ENCODE data around the gene IRGM. TPM values are rescaled to one million over a fixed set of nuclear protein-coding genes. Genes with fewer than 3 reads are reported as not detected.
"Not testable (repeated sequence)": the region's sequence is repeated elsewhere in the genome, so short reads cannot be mapped to it uniquely, and the experiment has no call there.

IRGM gene
- 0.29 TPM for total RNA-seq

DNA sequence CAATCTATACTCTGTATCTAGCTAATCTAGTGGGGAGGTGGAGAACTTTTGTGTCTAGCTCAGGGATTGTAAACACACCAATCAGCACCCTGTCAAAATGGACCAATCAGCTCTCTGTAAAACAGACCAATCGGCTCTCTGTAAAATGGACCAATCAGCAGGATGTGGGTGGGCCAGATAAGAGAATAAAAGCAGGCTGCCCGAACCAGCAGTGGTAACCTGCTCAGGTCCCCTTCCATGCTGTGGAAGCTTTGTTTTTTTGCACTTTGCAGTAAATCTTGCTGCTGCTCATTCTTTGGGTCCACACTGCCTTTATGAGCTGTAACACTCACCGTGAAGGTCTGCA is at the start of gene IRGM:
TSS of gene IRGM (plus strand) at position 214 of the 346 bp plus-strand sequence. CDS start 1,603 bp downstream, outside the sequence.
- not testable (repeated sequence) for DNase-seq (ENCODE audit: low spot score)

DNA sequence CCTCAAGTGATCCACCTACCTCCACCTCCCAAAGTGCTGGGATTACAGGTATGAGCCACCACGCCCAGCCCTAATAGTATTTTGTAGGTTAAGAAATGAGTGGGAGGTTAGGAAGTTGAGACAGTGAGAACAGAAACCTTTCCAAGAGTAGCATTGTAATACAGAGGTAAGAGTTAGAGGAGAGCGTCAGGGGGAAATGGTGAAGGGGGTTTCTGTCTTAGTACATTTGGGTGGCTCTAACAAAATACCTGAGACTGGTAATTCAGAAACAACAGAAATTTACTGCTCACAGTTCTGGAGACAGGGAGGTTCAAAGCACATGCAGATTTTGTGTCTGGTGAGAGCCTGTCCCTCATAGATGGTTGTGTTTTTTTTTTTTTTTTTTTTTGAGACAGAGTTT is 48.9 kb upstream of the IRGM start:
- no peak for DNase-seq (ENCODE audit: low spot score)

GRCh38 chr5:150801117-150801927 is 45.0 kb upstream of the IRGM start:
- DNase-seq (ENCODE audit: low spot score), result peak; percentile 34

DNA sequence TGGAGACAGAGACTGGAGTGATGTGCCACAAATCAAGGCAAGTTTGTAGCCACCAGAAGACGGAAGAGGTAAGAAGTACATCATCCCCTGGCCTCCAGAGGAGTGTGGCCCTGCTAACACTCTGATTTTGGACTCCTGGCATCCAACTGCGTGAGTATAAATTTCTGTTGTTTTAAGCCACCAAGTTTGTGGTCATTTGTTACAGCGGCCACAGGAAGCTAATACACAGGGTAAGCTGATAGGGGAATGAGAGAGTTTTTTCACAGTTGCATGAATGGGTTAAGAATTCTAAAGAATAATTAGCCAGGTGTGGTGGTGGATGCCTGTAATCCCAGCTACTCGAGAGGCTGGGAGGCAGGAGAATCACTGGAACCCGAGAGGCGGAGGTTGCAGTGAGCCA is 41.9 kb upstream of the IRGM start:
- no peak for DNase-seq (ENCODE audit: low spot score)

DNA sequence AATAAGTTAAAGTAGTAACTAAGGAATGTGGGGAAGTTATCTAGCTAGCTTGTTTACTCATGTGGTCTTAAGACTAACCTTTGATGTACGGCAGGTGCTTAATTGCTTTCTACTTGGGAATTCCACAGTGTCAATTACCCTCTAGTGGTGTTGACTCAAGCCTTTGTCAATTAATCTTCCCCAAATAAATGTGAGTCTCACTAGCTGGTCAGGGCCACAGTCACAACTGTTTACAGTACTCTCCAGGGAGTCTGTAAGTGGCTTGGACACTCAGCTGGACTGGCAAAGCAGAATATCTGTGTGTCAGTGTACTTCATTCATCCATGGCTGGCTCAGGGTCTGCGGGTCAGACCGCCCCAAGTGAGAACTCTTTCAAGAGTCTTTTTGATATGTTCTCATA is 37.0 kb upstream of the IRGM start:
- no peak for DNase-seq (ENCODE audit: low spot score)

GRCh38 chr5:150815010-150815409 is 31.3 kb upstream of the IRGM start:
- DNase-seq (ENCODE audit: low spot score), result no peak

GRCh38 chr5:150816946-150817345 is 29.4 kb upstream of the IRGM start:
- DNase-seq (ENCODE audit: low spot score), result no peak

DNA sequence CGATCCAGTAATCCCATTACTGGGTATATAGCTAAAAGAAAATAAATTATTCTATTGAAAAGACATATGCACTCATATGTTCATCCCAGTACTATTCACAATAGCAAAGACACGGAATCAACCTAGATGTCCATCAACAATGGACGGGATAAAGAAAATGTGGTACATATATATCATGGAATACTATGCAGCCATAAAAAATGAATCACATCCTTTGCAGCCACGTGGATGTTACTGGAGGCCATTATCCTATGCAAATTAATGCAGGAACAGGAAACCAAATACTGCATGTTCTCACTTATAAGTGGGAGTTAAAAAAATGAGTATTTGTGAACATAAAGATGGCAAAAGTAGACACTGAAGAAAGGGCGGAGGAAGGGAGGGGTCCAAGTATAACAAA is 16.6 kb upstream of the IRGM start:
- DNase-seq (ENCODE audit: low spot score), result no peak

- not testable (repeated sequence) for DNase-seq (ENCODE audit: low spot score)
These were observed 14.5 kb upstream of the IRGM start for GRCh38 chr5:150831821-150832220.

DNA sequence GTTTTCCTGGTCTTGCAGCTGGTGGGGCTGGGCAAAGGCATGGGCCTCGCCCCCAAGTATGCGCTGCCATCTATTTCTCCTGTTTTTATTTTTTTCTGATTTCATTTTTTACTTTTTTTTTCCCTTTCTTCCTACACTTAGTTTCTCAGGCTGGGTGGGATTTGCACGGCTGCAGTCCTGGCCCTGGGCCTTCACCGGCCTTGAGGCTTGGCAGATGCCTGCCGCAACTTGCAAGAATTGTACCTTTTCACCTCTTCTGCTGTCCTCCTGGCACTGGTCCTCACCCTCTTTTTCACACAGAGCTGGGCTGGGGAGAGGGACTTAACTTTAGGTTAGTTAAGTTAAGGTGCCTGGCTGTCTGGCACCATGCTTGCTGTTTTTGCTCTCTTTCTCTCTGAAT is 10.3 kb upstream of the IRGM start:
- DNase-seq (ENCODE audit: low spot score), result no peak

DNA sequence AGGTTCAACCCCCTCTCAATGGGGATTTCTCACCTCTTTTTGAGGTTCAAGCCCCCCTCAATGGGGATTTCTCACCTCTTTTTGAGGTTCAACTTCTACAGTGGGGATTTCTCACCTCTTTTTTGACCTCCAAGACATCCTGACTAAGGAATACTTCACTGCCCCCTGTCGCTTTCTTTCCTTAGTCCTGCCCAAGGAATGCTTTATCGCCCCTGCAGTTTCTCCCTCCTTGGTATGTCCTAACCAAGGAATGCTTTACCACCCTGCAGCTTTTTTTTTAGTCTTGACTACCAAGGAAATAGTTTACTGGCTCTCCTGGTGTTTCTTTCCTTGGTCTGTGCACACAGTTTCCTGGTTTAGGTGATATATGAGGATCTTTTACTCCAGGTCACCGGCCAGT is 9.6 kb upstream of the IRGM start:
- DNase-seq (ENCODE audit: low spot score), result no peak

- not testable (repeated sequence) for DNase-seq (ENCODE audit: low spot score)
These were observed 999 bp upstream of the IRGM start for GRCh38 chr5:150845185-150845859.

- peak; percentile 71 for DNase-seq (ENCODE audit: low spot score)
These were observed 473 bp downstream of the IRGM start for GRCh38 chr5:150846654-150847333.

- no peak for DNase-seq (ENCODE audit: low spot score)
These were observed 994 bp downstream of the IRGM start for GRCh38 chr5:150847334-150847695.

- no peak for DNase-seq (ENCODE audit: low spot score)
These were observed 1.9 kb downstream of the IRGM start for GRCh38 chr5:150848271-150848670.

- no peak for DNase-seq (ENCODE audit: low spot score)
These were observed 4.7 kb downstream of the IRGM start for GRCh38 chr5:150851039-150851438.

- DNase-seq (ENCODE audit: low spot score), result no peak
These were observed 7.2 kb downstream of the IRGM start for GRCh38 chr5:150853561-150853960.

- DNase-seq (ENCODE audit: low spot score), result not testable (repeated sequence)
These were observed 10.4 kb downstream of the IRGM start for GRCh38 chr5:150856700-150857099.

DNA sequence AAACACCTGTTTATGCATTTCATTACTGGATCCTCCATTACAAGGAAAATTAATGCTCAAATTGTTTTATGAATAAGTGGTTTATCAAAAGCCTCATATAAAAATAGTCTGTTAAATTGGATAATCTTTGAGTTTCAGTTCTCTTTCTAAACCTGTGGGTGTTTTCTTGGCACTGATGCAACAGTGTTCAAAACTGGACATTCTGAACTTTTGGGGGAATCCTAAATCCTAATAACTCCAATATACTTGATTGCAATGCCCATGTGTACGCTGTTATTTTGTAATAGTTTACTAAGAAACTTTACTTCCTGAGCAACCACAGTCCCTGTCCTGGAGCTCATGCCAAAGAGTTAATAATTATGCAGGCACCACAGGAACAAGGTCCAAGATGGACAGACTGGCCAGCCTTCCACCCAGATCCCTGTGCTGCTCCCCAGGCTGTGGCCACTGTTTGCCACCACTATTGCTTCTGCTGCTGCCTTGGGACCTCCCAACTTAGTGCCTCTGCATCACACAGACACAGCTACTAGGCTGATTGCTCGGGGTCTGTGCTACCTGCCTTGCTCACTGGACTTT is 14.0 kb downstream of the IRGM start:
- no peak for DNase-seq (ENCODE audit: low spot score)

GRCh38 chr5:150862070-150862469 is 15.7 kb downstream of the IRGM start:
- DNase-seq (ENCODE audit: low spot score), result no peak

- DNase-seq (ENCODE audit: low spot score), result no peak
These were observed 33.0 kb downstream of the IRGM start for GRCh38 chr5:150879358-150879757.
